ENCODE data around the gene NFS1. TPM values are rescaled to one million over a fixed set of nuclear protein-coding genes. Genes with fewer than 3 reads are reported as not detected.

Gene NFS1
- total and polyA plus RNA-seq, 2 of the 8 experiments (the other 6 are each of a cell fraction or from before 2014, with no cell fraction given): 26.1 to 38.8 TPM

GRCh38 chr20:35721219-35721618 lies 22.1 kb upstream of the NFS1 start (continued):
- TF ChIP-seq E2F6 (IDR thresholded peaks at IDR 0.05) (no peak), HDAC6 (IDR thresholded peaks at IDR 0.05; ENCODE audit: low read depth, low read length) (no peak), KDM5A (IDR thresholded peaks at IDR 0.05; ENCODE audit: low read length) (no peak), SP1 (IDR thresholded peaks at IDR 0.05; ENCODE audit: low read depth, low read length) (no peak), MAX (IDR thresholded peaks at IDR 0.05) (no peak), MAFK (IDR thresholded peaks at IDR 0.05; ENCODE audit: low read depth, low read length) (no peak)
